HAP-1 (cell line): ENCODE data around the gene USP17L27.
"Not testable (repeated sequence)": the region's sequence is repeated elsewhere in the genome, so short reads cannot be mapped to it uniquely, and the experiment has no call there.

Experiments used
- DNase-seq, 2 experiments: peaks; one replicate each; pipeline ENCODE4 v3.0.0-alpha.2; 2016 to 2020; ENCODE audit warnings: low spot score in 2 of 2
- H3K27me3 ChIP-seq: fragments of 250-450 bp; sonication (Bioruptor Pico); 2 replicates; pipeline ENCODE4 v1.5.1; 2020; ENCODE audit warnings: low read depth, mild to moderate bottlenecking, moderate library complexity
- H3K36me3 ChIP-seq: fragments of 250-450 bp; sonication (Bioruptor Pico); replicated peaks from 2 replicates; pipeline ENCODE4 v1.5.1; 2020; ENCODE audit warnings: mild to moderate bottlenecking
- H3K4me1 ChIP-seq: fragments of 250-450 bp; sonication (Bioruptor Pico); 2 replicates; pipeline ENCODE4 v1.5.1; 2020; ENCODE audit warnings: mild to moderate bottlenecking
- H3K4me3 ChIP-seq: fragments of 250-450 bp; sonication (Bioruptor Pico); 2 replicates; pipeline ENCODE4 v1.5.1; 2020; ENCODE audit warnings: mild to moderate bottlenecking, moderate library complexity
- H3K9me3 ChIP-seq: fragments of 250-450 bp; sonication (Bioruptor Pico); 2 replicates; pipeline ENCODE4 v1.5.1; 2020; ENCODE audit warnings: mild to moderate bottlenecking, moderate library complexity
- in situ Hi-C: fragments of 300-500 bp; cut with MboI; formaldehyde crosslinking; loops from 3 replicates; pipeline ENCODE4 v1.14.3; 2020; ENCODE audit warnings: low sequenced_read_pairs, inconsistent platforms, mixed read lengths

USP17L27 gene, protein sequence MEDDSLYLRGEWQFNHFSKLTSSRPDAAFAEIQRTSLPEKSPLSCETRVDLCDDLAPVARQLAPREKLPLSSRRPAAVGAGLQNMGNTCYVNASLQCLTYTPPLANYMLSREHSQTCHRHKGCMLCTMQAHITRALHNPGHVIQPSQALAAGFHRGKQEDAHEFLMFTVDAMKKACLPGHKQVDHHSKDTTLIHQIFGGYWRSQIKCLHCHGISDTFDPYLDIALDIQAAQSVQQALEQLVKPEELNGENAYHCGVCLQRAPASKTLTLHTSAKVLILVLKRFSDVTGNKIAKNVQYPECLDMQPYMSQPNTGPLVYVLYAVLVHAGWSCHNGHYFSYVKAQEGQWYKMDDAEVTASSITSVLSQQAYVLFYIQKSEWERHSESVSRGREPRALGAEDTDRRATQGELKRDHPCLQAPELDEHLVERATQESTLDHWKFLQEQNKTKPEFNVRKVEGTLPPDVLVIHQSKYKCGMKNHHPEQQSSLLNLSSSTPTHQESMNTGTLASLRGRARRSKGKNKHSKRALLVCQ

DNA sequence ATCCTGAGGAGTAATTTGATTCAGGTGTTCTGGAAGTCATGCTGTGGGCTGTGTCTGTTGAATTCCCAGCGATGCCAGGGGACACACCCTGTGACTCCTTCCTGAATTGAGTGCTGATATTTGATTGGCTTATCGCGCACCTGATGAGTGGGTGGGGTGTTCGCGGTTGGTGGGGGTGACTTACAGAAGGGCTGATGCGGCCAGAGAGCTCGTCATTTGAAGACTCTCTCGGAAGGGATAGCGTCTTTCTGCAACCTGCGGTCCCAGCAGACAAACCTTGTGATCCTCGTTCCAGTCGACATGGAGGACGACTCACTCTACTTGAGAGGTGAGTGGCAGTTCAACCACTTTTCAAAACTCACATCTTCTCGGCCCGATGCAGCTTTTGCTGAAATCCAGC, at the start of gene USP17L27:
Gene USP17L27, plus strand, starts transcription at position 301 of the 400 bp plus-strand sequence. Its CDS starts 0 bp downstream, at position 301.
- H3K9me3 ChIP-seq, H3K4me1 ChIP-seq, H3K36me3 ChIP-seq, H3K4me3 ChIP-seq, DNase-seq, H3K27me3 ChIP-seq, in situ Hi-C loops: not testable (repeated sequence)

DNA sequence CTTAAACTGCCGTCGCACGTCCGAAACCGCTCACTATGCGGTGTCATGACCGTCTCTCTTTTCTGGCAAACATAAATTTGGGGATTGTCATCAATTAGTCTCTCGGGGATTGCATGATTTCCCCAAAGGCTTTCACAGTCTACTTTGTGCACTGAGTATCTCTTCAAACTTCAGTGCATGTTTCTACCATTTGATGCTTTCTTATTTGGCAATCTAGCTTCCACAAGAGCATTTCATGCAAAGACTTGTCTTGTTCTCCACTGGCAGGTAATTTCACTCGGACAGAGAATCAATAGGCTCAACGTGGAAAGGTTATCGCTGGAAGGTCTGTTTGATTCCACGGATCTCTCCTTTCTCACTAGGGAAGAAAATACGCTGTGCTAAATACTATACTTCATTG, 19.8 kb upstream of the USP17L27 start:
- DNase-seq, H3K9me3 ChIP-seq, H3K4me3 ChIP-seq, H3K36me3 ChIP-seq, H3K4me1 ChIP-seq, in situ Hi-C loops, H3K27me3 ChIP-seq: not testable (repeated sequence)

DNA sequence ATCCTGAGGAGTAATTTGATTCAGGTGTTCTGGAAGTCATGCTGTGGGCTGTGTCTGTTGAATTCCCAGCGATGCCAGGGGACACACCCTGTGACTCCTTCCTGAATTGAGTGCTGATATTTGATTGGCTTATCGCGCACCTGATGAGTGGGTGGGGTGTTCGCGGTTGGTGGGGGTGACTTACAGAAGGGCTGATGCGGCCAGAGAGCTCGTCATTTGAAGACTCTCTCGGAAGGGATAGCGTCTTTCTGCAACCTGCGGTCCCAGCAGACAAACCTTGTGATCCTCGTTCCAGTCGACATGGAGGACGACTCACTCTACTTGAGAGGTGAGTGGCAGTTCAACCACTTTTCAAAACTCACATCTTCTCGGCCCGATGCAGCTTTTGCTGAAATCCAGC, 19.1 kb upstream of the USP17L27 start, which contains the start of gene USP17L24:
Gene USP17L24, plus strand, starts transcription at position 301 of the 400 bp plus-strand sequence. Its CDS starts 0 bp downstream, at position 301.
- H3K4me3 ChIP-seq, H3K9me3 ChIP-seq, in situ Hi-C loops, H3K4me1 ChIP-seq, H3K36me3 ChIP-seq, DNase-seq, H3K27me3 ChIP-seq: not testable (repeated sequence)

DNA sequence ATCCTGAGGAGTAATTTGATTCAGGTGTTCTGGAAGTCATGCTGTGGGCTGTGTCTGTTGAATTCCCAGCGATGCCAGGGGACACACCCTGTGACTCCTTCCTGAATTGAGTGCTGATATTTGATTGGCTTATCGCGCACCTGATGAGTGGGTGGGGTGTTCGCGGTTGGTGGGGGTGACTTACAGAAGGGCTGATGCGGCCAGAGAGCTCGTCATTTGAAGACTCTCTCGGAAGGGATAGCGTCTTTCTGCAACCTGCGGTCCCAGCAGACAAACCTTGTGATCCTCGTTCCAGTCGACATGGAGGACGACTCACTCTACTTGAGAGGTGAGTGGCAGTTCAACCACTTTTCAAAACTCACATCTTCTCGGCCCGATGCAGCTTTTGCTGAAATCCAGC, 14.3 kb upstream of the USP17L27 start, which contains the start of gene USP17L25:
Gene USP17L25, plus strand, starts transcription at position 301 of the 400 bp plus-strand sequence. Its CDS starts 0 bp downstream, at position 301.
- DNase-seq, H3K9me3 ChIP-seq, H3K4me3 ChIP-seq, H3K27me3 ChIP-seq, H3K36me3 ChIP-seq, in situ Hi-C loops, H3K4me1 ChIP-seq: not testable (repeated sequence)

DNA sequence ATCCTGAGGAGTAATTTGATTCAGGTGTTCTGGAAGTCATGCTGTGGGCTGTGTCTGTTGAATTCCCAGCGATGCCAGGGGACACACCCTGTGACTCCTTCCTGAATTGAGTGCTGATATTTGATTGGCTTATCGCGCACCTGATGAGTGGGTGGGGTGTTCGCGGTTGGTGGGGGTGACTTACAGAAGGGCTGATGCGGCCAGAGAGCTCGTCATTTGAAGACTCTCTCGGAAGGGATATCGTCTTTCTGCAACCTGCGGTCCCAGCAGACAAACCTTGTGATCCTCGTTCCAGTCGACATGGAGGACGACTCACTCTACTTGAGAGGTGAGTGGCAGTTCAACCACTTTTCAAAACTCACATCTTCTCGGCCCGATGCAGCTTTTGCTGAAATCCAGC, 9.6 kb upstream of the USP17L27 start, which contains the start of gene USP17L26:
Gene USP17L26, plus strand, starts transcription at position 301 of the 400 bp plus-strand sequence. Its CDS starts 0 bp downstream, at position 301.
- in situ Hi-C loops, result not testable (repeated sequence)

DNA sequence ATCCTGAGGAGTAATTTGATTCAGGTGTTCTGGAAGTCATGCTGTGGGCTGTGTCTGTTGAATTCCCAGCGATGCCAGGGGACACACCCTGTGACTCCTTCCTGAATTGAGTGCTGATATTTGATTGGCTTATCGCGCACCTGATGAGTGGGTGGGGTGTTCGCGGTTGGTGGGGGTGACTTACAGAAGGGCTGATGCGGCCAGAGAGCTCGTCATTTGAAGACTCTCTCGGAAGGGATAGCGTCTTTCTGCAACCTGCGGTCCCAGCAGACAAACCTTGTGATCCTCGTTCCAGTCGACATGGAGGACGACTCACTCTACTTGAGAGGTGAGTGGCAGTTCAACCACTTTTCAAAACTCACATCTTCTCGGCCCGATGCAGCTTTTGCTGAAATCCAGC, 4.8 kb upstream of the USP17L27 start, which contains the start of gene USP17L5:
Gene USP17L5, plus strand, starts transcription at position 301 of the 400 bp plus-strand sequence. Its CDS starts 0 bp downstream, at position 301.
- H3K27me3 ChIP-seq, H3K36me3 ChIP-seq, H3K9me3 ChIP-seq, in situ Hi-C loops, DNase-seq, H3K4me3 ChIP-seq, H3K4me1 ChIP-seq: not testable (repeated sequence)

More for the DNA sequence above, 9.6 kb upstream of the USP17L27 start, which contains the start of gene USP17L26:
- not testable (repeated sequence) for H3K4me3 ChIP-seq, DNase-seq, H3K9me3 ChIP-seq, H3K27me3 ChIP-seq, H3K4me1 ChIP-seq, H3K36me3 ChIP-seq

DNA sequence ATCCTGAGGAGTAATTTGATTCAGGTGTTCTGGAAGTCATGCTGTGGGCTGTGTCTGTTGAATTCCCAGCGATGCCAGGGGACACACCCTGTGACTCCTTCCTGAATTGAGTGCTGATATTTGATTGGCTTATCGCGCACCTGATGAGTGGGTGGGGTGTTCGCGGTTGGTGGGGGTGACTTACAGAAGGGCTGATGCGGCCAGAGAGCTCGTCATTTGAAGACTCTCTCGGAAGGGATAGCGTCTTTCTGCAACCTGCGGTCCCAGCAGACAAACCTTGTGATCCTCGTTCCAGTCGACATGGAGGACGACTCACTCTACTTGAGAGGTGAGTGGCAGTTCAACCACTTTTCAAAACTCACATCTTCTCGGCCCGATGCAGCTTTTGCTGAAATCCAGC, 4.6 kb downstream of the USP17L27 start, which contains the start of gene USP17L28:
Gene USP17L28, plus strand, starts transcription at position 301 of the 400 bp plus-strand sequence. Its CDS starts 0 bp downstream, at position 301.
- not testable (repeated sequence) for H3K4me3 ChIP-seq, H3K9me3 ChIP-seq

DNA sequence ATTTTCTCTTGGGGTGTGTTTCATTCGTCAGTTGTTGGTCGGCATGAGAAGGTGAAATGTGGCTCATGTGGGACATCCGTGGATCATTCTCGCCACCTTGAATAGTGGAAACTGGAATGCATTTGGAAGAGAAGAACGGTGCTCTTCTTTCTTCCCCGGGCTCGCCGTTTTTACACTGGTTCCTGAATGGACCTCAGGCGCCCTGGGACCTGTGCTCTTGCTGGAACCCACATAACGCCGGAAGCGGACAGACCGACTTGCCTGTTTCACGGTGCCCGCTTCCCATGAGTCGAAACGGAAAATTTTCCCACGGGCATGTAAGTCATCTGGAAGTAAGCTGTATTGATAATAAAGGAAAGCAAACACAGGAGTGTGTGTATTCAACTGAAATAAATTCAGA, 6.9 kb downstream of the USP17L27 start:
- H3K9me3 ChIP-seq, in situ Hi-C loops, H3K36me3 ChIP-seq, DNase-seq, H3K4me3 ChIP-seq, H3K4me1 ChIP-seq, H3K27me3 ChIP-seq: not testable (repeated sequence)

More for the DNA sequence above, 4.6 kb downstream of the USP17L27 start, which contains the start of gene USP17L28:
- DNase-seq, H3K27me3 ChIP-seq, in situ Hi-C loops, H3K36me3 ChIP-seq, H3K4me1 ChIP-seq: not testable (repeated sequence)

DNA sequence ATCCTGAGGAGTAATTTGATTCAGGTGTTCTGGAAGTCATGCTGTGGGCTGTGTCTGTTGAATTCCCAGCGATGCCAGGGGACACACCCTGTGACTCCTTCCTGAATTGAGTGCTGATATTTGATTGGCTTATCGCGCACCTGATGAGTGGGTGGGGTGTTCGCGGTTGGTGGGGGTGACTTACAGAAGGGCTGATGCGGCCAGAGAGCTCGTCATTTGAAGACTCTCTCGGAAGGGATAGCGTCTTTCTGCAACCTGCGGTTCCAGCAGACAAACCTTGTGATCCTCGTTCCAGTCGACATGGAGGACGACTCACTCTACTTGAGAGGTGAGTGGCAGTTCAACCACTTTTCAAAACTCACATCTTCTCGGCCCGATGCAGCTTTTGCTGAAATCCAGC, 9.4 kb downstream of the USP17L27 start, which contains the start of gene USP17L29:
Gene USP17L29, plus strand, starts transcription at position 301 of the 400 bp plus-strand sequence. Its CDS starts 0 bp downstream, at position 301.
- H3K9me3 ChIP-seq, H3K36me3 ChIP-seq, in situ Hi-C loops, DNase-seq, H3K4me3 ChIP-seq, H3K4me1 ChIP-seq, H3K27me3 ChIP-seq: not testable (repeated sequence)

DNA sequence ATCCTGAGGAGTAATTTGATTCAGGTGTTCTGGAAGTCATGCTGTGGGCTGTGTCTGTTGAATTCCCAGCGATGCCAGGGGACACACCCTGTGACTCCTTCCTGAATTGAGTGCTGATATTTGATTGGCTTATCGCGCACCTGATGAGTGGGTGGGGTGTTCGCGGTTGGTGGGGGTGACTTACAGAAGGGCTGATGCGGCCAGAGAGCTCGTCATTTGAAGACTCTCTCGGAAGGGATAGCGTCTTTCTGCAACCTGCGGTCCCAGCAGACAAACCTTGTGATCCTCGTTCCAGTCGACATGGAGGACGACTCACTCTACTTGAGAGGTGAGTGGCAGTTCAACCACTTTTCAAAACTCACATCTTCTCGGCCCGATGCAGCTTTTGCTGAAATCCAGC, 18.9 kb downstream of the USP17L27 start, which contains the start of gene USP17L30:
Gene USP17L30, plus strand, starts transcription at position 301 of the 400 bp plus-strand sequence. Its CDS starts 0 bp downstream, at position 301.
- in situ Hi-C loops, H3K4me1 ChIP-seq, DNase-seq, H3K4me3 ChIP-seq, H3K36me3 ChIP-seq, H3K9me3 ChIP-seq, H3K27me3 ChIP-seq: not testable (repeated sequence)

DNA sequence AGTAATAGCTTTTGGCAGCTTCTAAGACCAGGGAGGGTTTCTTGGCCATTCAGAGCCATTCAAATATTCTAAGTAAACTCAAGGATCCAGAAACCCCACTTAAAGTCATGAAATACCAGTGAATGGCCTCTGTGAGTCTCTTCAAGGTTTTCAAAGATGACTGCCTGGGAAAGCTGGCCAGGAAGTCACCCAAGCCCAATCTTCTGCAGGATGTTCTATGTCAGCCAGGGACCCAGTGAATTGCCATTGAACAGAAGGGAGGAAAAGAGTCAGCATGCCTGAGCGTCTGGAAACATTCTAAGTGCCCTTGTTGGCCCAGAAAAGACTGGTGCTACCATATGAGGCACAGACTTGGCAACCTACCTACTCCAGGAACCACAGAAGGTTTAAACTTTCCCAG, 35.9 kb downstream of the USP17L27 start:
- H3K36me3 ChIP-seq, DNase-seq, in situ Hi-C loops, H3K9me3 ChIP-seq, H3K27me3 ChIP-seq, H3K4me3 ChIP-seq, H3K4me1 ChIP-seq: not testable (repeated sequence)

DNA sequence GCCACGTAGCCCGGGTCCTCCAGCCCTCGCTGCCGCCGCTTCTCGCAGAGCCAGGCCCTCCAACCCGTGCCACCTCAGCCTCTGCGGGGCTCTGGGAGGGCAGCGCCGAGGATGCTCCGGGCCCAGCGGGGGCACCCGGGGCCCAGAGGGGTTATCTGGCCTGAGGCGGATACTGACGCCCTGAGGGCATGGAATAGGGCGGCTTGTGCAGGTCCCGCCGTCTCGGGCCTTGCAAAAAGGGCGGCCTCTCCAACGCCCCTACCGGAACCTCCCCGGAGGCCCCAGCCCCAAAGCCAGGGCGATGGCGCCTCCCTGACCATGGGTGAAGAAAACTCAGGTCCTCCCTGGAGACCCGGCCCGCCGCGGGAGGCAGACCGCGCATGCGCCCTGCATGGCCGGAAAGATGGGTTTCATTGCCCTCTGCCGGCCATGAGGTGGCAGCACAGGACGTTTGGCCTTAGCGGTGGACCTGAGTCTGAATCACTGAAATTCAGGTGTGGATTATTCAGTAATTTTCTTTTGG, 37.1 kb downstream of the USP17L27 start:
- in situ Hi-C loops, H3K9me3 ChIP-seq, H3K4me1 ChIP-seq, H3K27me3 ChIP-seq, H3K36me3 ChIP-seq: not testable (repeated sequence)
- peak in 1 of 2 experiments; percentile 72 for DNase-seq
- 0 out of 2 replicates have a peak overlapping the region, but pooled peaks have one; percentile 12 for H3K4me3 ChIP-seq

DNA sequence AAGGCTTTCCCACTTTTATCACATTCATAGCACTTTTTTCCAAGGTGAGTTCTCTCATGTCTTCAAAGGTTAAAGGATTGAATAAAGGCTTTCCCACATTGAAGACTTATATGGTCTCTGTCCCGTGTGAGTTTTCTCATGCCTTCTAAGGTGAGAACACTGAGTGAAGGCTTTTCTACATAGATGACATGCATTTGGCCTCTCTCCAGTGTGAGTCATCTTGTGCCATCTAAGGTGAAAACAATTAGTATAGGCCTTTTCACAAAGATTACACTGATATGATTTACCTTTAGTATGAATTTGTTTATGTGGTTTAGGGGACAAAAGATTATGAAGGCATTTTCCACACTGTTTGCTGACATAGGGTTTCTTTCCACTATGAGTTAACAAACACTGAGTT, 40.2 kb downstream of the USP17L27 start:
- no peaks in the 10 kb centered on the region for H3K9me3 ChIP-seq
- DNase-seq, result no peak
- H3K27me3 ChIP-seq, result no peaks in the 10 kb centered on the region
- no peaks in the 10 kb centered on the region for H3K36me3 ChIP-seq
- no peak overlapping the region for H3K4me3 ChIP-seq
- no peaks in the 10 kb centered on the region for H3K4me1 ChIP-seq
- in situ Hi-C loops, result no loop called here
